Measurements from ENCODE around the gene DAB2. TPM values are rescaled to one million over a fixed set of nuclear protein-coding genes. Genes with fewer than 3 reads are reported as not detected.

The DAB2 gene
- polyA plus RNA-seq, 1 donor from 2014 or later, result 0.63 TPM

DNA sequence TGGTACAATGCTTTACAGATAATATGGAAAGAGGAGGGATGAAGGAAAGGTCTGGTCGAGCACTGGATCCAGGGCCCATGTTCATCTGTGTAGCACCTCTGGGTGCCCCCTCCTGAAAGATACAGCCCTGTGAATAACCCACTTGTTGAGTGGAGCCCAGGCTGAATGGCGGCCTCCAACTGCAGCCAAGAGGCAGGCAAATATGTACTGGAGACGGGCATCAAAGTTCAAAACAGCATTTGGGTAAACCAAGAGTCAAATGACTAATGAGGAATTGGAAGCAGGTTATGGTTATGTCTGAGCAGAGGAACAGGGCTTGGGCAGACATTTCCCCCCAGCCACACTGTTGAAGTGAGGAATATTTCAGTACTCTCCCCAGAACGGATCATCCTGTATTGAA is 61.6 kb downstream of the DAB2 start (continued):
- no peak for TF ChIP-seq CTCF (IDR thresholded peaks at IDR 0.05; ENCODE audit: poor library complexity, severe bottlenecking)

DNA sequence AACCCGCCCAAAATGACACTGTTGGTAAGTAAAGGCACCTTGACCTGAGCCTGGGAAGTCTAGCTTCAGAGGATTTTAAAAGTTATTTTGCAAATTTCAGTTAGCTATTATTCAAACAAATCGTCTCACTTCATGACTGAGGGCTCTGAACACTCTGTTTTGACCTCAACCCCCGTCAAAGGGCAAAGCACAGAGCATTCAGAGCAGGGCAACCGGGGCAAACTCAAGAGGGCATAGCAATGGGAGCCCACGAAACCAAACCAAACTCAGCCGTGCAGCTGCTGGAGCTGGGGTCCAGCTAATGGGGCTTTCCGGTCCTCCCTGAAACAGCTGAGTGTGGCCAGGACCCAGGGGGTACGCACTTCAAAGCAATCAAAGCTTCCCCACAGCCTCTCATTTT is 62.1 kb downstream of the DAB2 start:
- Histone ChIP-seq H3K9ac (ENCODE audit: low read length) (no peak overlapping the region), H3F3A (ENCODE audit: insufficient read depth, low read length, poor library complexity, severe bottlenecking) (no peaks in the 10 kb centered on the region), H3K79me2 (replicated peaks; ENCODE audit: insufficient read depth, low read length) (no peaks in the 10 kb centered on the region), H3K27ac (ENCODE audit: low read length) (no peak overlapping the region), H2AFZ (ENCODE audit: low read depth, low read length) (no peak overlapping the region), H3K36me3 (ENCODE audit: insufficient read depth, low read length) (no peaks in the 10 kb centered on the region), H4K20me1 (ENCODE audit: insufficient read depth) (no peaks in the 10 kb centered on the region), H3K4me2 (ENCODE audit: low read length) (no peak overlapping the region), H3K9me2 (ENCODE audit: insufficient read depth, low read length) (no peaks in the 10 kb centered on the region), H3K4me3 (ENCODE audit: low read length) (no peak overlapping the region), H3K9me3 (ENCODE audit: low read length) (no peaks in the 10 kb centered on the region), H3K27me3 (ENCODE audit: insufficient read depth, low read depth, low read length) (no peaks in the 10 kb centered on the region)
- TF ChIP-seq TAF1 (IDR thresholded peaks at IDR 0.05; ENCODE audit: low read depth) (no peak), POLR2AphosphoS5 (IDR thresholded peaks at IDR 0.05) (no peak), REST (IDR thresholded peaks at IDR 0.05; ENCODE audit: borderline replicate concordance) (no peak), MXI1 (conservative IDR thresholded peaks at IDR 0.05; ENCODE audit: poor library complexity, severe bottlenecking) (no peak), RAD21 (conservative IDR thresholded peaks at IDR 0.05) (no peak), EZH2 (IDR thresholded peaks at IDR 0.05; ENCODE audit: borderline replicate concordance, insufficient read depth, low read length, poor library complexity, severe bottlenecking) (no peak), SMC3 (conservative IDR thresholded peaks at IDR 0.05; ENCODE audit: poor library complexity) (no peak), EP300 (conservative IDR thresholded peaks at IDR 0.05; ENCODE audit: poor library complexity, severe bottlenecking) (no peak), CTCF (IDR thresholded peaks at IDR 0.05; ENCODE audit: poor library complexity, severe bottlenecking) (no peak)

GRCh38 chr5:39361306-39361705 is 63.5 kb downstream of the DAB2 start:
- H3K27me3 ChIP-seq (ENCODE audit: insufficient read depth, low read depth, low read length), result no peaks in the 10 kb centered on the region
- no peak overlapping the region for H3K27ac ChIP-seq (ENCODE audit: low read length)
- TF ChIP-seq EP300 (conservative IDR thresholded peaks at IDR 0.05; ENCODE audit: poor library complexity, severe bottlenecking) (no peak), CTCF (IDR thresholded peaks at IDR 0.05; ENCODE audit: poor library complexity, severe bottlenecking) (no peak), EZH2 (IDR thresholded peaks at IDR 0.05; ENCODE audit: borderline replicate concordance, insufficient read depth, low read length, poor library complexity, severe bottlenecking) (no peak), RAD21 (conservative IDR thresholded peaks at IDR 0.05) (no peak)
- H3K79me2 ChIP-seq (replicated peaks; ENCODE audit: insufficient read depth, low read length), result no peaks in the 10 kb centered on the region
- H3K9me3 ChIP-seq (ENCODE audit: low read length), result no peaks in the 10 kb centered on the region
- no peaks in the 10 kb centered on the region for H3K9me2 ChIP-seq (ENCODE audit: insufficient read depth, low read length)
- H2AFZ ChIP-seq (ENCODE audit: low read depth, low read length), result no peak overlapping the region
- no peaks in the 10 kb centered on the region for H4K20me1 ChIP-seq (ENCODE audit: insufficient read depth)
- H3K36me3 ChIP-seq (ENCODE audit: insufficient read depth, low read length), result no peaks in the 10 kb centered on the region
- H3F3A ChIP-seq (ENCODE audit: insufficient read depth, low read length, poor library complexity, severe bottlenecking), result no peaks in the 10 kb centered on the region
- no peak overlapping the region for H3K4me2 ChIP-seq (ENCODE audit: low read length)
- H3K4me3 ChIP-seq (ENCODE audit: low read length), result no peak overlapping the region
- H3K9ac ChIP-seq (ENCODE audit: low read length), result no peak overlapping the region
